CD14-positive monocyte (primary cell): ENCODE data around the gene NMBR. TPM values are rescaled to one million over a fixed set of nuclear protein-coding genes. Genes with fewer than 3 reads are reported as not detected.

Experiments used
- DNase-seq, 3 donors: peaks; one replicate each; pipeline ENCODE4 v3.0.0-alpha.2; 2011 to 2022
- H2AFZ ChIP-seq: 2 replicates; pipeline ENCODE4 v1.6.0; 2012; ENCODE audit warnings: mild to moderate bottlenecking, low read depth, low read length, inconsistent platforms; ENCODE audit not compliant: insufficient read depth, poor library complexity, severe bottlenecking
- H3K27ac ChIP-seq, 2 donors: 1 replicate in 1 of 2; 2 replicates in 1 of 2; pipeline ENCODE4 v1.5.1; 2012 to 2013; ENCODE audit warnings: low read length in 2 of 2, control low read depth in 1 of 2, inconsistent platforms in 1 of 2, low read depth in 1 of 2, mild to moderate bottlenecking in 1 of 2
- H3K27me3 ChIP-seq, 2 donors: one replicate each; pipeline versions ENCODE4 v1.6.0 to v1.6.1; 2011 to 2013; ENCODE audit warnings: low read length in 2 of 2; ENCODE audit not compliant: control insufficient read depth in 2 of 2, insufficient read depth in 2 of 2
- H3K36me3 ChIP-seq, 2 donors: replicated peaks in 1 of 2; 1 replicate in 1 of 2; 2 replicates in 1 of 2; pipeline versions ENCODE4 v1.5.1 to v1.6.1; 2012 to 2013; ENCODE audit warnings: low read length in 2 of 2, control low read depth in 1 of 2, inconsistent platforms in 1 of 2, mild to moderate bottlenecking in 1 of 2; ENCODE audit not compliant: insufficient read depth in 2 of 2, control insufficient read depth in 1 of 2
- H3K4me1 ChIP-seq, 2 donors: 1 replicate in 1 of 2; 2 replicates in 1 of 2; pipeline versions ENCODE4 v1.5.1 to v1.6.1; 2012 to 2013; ENCODE audit warnings: low read length in 2 of 2, control low read depth in 1 of 2, inconsistent platforms in 1 of 2, mild to moderate bottlenecking in 1 of 2, moderate library complexity in 1 of 2; ENCODE audit not compliant: insufficient read depth in 2 of 2, control insufficient read depth in 1 of 2
- H3K4me2 ChIP-seq: replicated peaks from 2 replicates; pipeline ENCODE3; 2012; ENCODE audit warnings: low read length, moderate library complexity, mild to moderate bottlenecking; ENCODE audit not compliant: poor library complexity, severe bottlenecking; ENCODE audit errors: extremely low read depth
- H3K4me3 ChIP-seq, 3 experiments: fragments of 200-600 bp in 1 of 3; sonication (generic) in 1 of 3; replicated peaks in 1 of 3; 1 replicate in 2 of 3; 2 replicates in 1 of 3; pipeline ENCODE4 v1.5.1; 2011 to 2013; ENCODE audit warnings: low read length in 3 of 3, mild to moderate bottlenecking in 3 of 3, control low read depth in 2 of 3, low read depth in 2 of 3, inconsistent platforms in 1 of 3, moderate library complexity in 1 of 3
- H3K79me2 ChIP-seq: 2 replicates; pipeline ENCODE4 v1.6.0; 2012; ENCODE audit warnings: mild to moderate bottlenecking, control low read depth, inconsistent platforms, low read length, moderate library complexity; ENCODE audit not compliant: insufficient read depth
- H3K9ac ChIP-seq: 2 replicates; pipeline ENCODE4 v1.6.0; 2017; ENCODE audit warnings: low read length, mild to moderate bottlenecking; ENCODE audit not compliant: insufficient read depth, poor library complexity, severe bottlenecking
- H3K9me3 ChIP-seq, 2 donors: replicated peaks in 1 of 2; 1 replicate in 1 of 2; 2 replicates in 1 of 2; pipeline versions ENCODE4 v1.5.1 to v1.6.1; 2012 to 2013; ENCODE audit warnings: low read length in 2 of 2, control low read depth in 1 of 2; ENCODE audit not compliant: control insufficient read depth in 1 of 2, insufficient read depth in 1 of 2
- H4K20me1 ChIP-seq: 2 replicates; pipeline ENCODE4 v1.6.0; 2012; ENCODE audit warnings: mild to moderate bottlenecking, low read length, control low read depth, moderate library complexity; ENCODE audit not compliant: insufficient read depth
- H3K27ac Mint-ChIP-seq, 7 donors: one replicate each; pipeline ENCODE4 v1.8.0; 2020; ENCODE audit warnings: mild to moderate bottlenecking in 7 of 7, mixed read lengths in 7 of 7, moderate library complexity in 6 of 7, inconsistent platforms in 2 of 7
- H3K27me3 Mint-ChIP-seq, 3 donors: one replicate each; pipeline ENCODE4 v1.8.0; 2021 to 2022; ENCODE audit warnings: low read depth in 3 of 3, mild to moderate bottlenecking in 3 of 3, mixed read lengths in 3 of 3, moderate library complexity in 3 of 3, inconsistent platforms in 1 of 3
- H3K36me3 Mint-ChIP-seq, 2 donors: one replicate each; pipeline ENCODE4 v1.8.0; 2020; ENCODE audit warnings: mixed read lengths in 2 of 2, inconsistent platforms in 1 of 2, mild to moderate bottlenecking in 1 of 2
- H3K4me1 Mint-ChIP-seq: one replicate; pipeline ENCODE4 v1.8.0; 2020; ENCODE audit warnings: mild to moderate bottlenecking, mixed read lengths
- H3K4me3 Mint-ChIP-seq, 2 donors: one replicate each; pipeline ENCODE4 v1.8.0; 2020; ENCODE audit warnings: mild to moderate bottlenecking in 2 of 2, mixed read lengths in 2 of 2, moderate library complexity in 1 of 2
- H3K9me3 Mint-ChIP-seq, 7 donors: one replicate each; pipeline ENCODE4 v1.8.0; 2020 to 2022; ENCODE audit warnings: mixed read lengths in 7 of 7, mild to moderate bottlenecking in 6 of 7, moderate library complexity in 6 of 7, inconsistent platforms in 2 of 7
- WGBS: methylation state at CpG from one replicate; pipeline ENCODE4 v1.1.5; 2013; ENCODE audit warnings: missing lambda C conversion rate; ENCODE audit not compliant: insufficient coverage; 5-methylcytosine and 5-hydroxymethylcytosine counted together
- intact Hi-C, 2 donors: fragments of 100-400 bp; cut with micrococcal nuclease; formaldehyde crosslinking; loops; one replicate each; pipeline versions ENCODE4 v1.15.0 to v1.15.1; 2023
- polyA plus RNA-seq, 3 donors: library from polyadenylated mRNA; depleted of rRNA in 1 of 3; unstranded in 2 of 3; stranded (reverse) in 1 of 3; fragments of 300-500 nt in 2 of 3; fragments of >200 nt in 1 of 3; fragmentation: Illumina TruSeq in 2 of 3; gene quantifications; 1 replicate in 2 of 3; 2 replicates in 1 of 3; pipeline ENCODE4 v1.2.3, GENCODE V29; 2012 to 2021
- TF ChIP-seq, protein P1 (sequence below): fragments of 200-600 bp; IDR thresholded peaks from one replicate; pipeline ENCODE4 v1.8.0; 2022; ENCODE audit warnings: antibody characterized with exemption, mild to moderate bottlenecking

NMBR gene
- polyA plus RNA-seq, 3 donors = not detected

DNA sequence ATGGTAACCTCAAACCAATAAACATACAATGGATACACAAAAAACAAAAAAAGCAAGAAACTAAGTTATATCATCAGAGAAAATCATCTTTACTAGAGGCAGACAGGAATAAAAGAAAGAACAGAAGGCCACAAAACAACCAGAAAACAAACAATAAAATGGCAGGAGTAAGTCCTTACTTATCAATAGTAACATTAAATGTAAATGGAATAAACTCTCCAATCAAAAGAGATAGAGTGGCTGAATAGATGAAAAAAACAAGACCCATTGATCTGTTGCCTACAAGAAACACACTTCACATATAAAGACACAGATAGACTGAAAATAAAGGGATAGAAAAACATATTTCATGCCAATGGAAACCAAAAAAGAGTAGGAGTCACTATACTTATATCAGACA is 95.5 kb downstream of the NMBR start:
- H3K4me1 ChIP-seq = no peaks in the 10 kb centered on the region
- no peaks in the 10 kb centered on the region for H3K36me3 ChIP-seq
- intact Hi-C loops = no loop called here
- H3K4me1 Mint-ChIP-seq = no peaks in the 10 kb centered on the region
- no peak overlapping the region for H3K4me3 Mint-ChIP-seq
- H3K27me3 Mint-ChIP-seq = peaks cover 0 to 1% (median 0%) of the 10 kb centered on the region in 3 donors
- TF ChIP-seq, protein P1, sequence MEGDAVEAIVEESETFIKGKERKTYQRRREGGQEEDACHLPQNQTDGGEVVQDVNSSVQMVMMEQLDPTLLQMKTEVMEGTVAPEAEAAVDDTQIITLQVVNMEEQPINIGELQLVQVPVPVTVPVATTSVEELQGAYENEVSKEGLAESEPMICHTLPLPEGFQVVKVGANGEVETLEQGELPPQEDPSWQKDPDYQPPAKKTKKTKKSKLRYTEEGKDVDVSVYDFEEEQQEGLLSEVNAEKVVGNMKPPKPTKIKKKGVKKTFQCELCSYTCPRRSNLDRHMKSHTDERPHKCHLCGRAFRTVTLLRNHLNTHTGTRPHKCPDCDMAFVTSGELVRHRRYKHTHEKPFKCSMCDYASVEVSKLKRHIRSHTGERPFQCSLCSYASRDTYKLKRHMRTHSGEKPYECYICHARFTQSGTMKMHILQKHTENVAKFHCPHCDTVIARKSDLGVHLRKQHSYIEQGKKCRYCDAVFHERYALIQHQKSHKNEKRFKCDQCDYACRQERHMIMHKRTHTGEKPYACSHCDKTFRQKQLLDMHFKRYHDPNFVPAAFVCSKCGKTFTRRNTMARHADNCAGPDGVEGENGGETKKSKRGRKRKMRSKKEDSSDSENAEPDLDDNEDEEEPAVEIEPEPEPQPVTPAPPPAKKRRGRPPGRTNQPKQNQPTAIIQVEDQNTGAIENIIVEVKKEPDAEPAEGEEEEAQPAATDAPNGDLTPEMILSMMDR = no peak
- no peak overlapping the region for H3K27ac Mint-ChIP-seq
- peaks cover 5 to 9% of the 10 kb centered on the region in 2 donors for H3K9me3 ChIP-seq
- no peak overlapping the region for H2AFZ ChIP-seq
- H3K4me3 ChIP-seq = no peak overlapping the region
- peaks cover 0 to 18% (median 5%) of the 10 kb centered on the region in 7 donors for H3K9me3 Mint-ChIP-seq
- no peaks in the 10 kb centered on the region for H3K79me2 ChIP-seq
- no peaks in the 10 kb centered on the region for H3K27me3 ChIP-seq
- H3K36me3 Mint-ChIP-seq = no peaks in the 10 kb centered on the region
- DNase-seq = no peak
- no peaks in the 10 kb centered on the region for H4K20me1 ChIP-seq
- H3K9ac ChIP-seq = no peak overlapping the region
- no peak overlapping the region for H3K4me2 ChIP-seq
- H3K27ac ChIP-seq = no peak overlapping the region

DNA sequence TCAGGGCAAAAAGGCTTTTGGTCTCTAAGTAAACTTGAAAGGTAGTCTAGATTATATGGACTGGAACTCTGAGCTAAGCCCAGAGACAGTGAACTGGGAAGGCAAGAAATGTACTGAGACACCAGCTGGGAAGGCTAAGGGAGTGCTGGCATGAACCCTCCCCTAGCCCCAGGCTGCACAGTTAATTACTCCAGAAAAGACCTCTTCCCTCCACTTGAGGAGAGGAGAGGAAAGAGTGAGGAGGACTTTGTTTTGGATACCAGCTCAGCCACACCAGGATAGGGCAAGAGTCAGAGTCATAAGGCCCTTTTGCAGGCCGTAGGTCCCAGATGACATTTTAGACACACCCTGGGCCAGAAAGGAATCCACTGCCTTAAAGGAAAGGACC is 98.3 kb downstream of the NMBR start:
- no peak overlapping the region for H3K27ac ChIP-seq
- Mint-ChIP-seq H3K27me3 (peaks cover 0 to 2% (median 1%) of the 10 kb centered on the region in 3 donors), H3K4me3 (no peak overlapping the region), H3K4me1 (no peaks in the 10 kb centered on the region), H3K36me3 (no peaks in the 10 kb centered on the region), H3K27ac (no peak overlapping the region), H3K9me3 (peaks cover 0 to 13% (median 5%) of the 10 kb centered on the region in 7 donors)
- no peaks in the 10 kb centered on the region for H4K20me1 ChIP-seq
- intact Hi-C loops = no loop called here
- no peaks in the 10 kb centered on the region for H3K79me2 ChIP-seq
- no peak overlapping the region for H3K9ac ChIP-seq
- WGBS = 93% methylated on average over 1 of the region's 1 CpG
- H2AFZ ChIP-seq = no peak overlapping the region
- H3K9me3 ChIP-seq = peaks cover 5 to 9% of the 10 kb centered on the region in 2 donors
- no peaks in the 10 kb centered on the region for H3K4me1 ChIP-seq
- H3K4me2 ChIP-seq = no peak overlapping the region
- no peaks in the 10 kb centered on the region for H3K27me3 ChIP-seq
- no peak overlapping the region for H3K4me3 ChIP-seq
- no peaks in the 10 kb centered on the region for H3K36me3 ChIP-seq
- DNase-seq = no peak
- TF ChIP-seq, protein P1 = no peak
